Measurements from ENCODE around the gene EMC8.
"Not testable (repeated sequence)": the region's sequence is repeated elsewhere in the genome, so short reads cannot be mapped to it uniquely, and the experiment has no call there.

The EMC8 gene

DNA sequence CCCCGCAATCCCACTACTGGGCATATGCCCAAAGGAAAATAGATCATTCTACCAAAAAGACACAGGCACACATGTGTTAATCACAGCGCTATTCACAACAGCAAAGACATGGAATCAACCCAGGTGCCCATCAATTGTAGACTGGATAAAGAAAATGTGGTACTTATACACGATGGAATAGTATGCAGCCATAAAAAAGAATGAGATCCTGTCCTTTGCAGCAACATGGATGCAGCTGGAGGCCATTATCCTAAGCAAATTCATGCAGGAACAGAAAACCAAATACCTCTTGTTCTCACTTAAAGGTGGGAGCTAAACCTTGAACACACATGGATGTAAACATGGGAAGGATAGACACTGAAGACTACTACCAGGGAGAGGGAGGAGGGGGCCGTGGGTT is 38.3 kb upstream of the EMC8 start:
- not testable (repeated sequence) for H3K36me3 ChIP-seq (ENCODE audit: control insufficient read depth in 1 of 2, insufficient read depth in 2 of 2, low read length in 2 of 2)

DNA sequence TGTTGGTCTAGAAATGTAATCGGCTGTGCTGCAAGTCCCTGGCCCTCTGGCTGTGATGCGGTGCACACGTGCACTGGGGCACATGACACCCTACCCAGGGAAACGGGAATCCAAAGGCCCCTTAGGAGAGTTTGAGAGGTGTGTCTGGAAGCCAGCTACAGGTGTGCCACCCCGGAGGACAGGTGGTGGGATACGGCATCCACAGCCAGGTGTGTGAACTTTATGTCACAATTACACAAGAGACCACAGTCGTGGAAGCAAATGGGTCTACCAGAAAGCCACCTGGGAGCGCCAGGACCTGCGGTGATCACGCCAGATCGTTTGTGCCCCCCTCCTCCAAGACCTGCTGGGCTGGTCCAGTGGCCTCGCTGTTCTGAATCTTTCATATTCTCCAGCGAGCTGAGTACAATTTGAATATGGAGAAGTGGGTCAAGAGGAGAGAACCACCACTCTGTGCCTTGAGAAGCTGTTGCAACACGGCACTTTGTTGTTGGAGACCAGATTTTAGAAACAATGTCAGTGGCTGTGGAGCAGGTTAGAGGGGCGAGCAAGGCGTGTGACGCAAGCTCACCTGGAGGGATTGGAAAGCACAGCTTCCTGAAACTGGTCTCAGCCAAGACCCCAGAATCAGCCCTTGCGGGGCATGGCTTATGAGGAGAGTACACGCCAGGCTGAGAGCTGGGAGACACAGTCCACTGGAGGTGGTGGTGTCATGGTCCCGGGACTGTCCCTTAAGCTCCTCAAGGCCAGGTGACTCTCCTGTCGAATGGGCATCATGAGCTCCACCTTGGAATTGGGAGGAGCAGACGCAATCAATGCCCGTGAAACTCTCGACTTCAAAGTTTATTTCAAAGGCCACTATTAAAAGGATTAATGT is 37.6 kb upstream of the EMC8 start:
- Histone ChIP-seq H3K79me1 (ENCODE audit: low read length) (no peaks in the 10 kb centered on the region), H3K18ac (ENCODE audit: low read length) (no peak overlapping the region), H4K91ac (ENCODE audit: low read depth, low read length) (no peak overlapping the region), H3K4me2 (ENCODE audit: low read length) (no peak overlapping the region), H2BK5ac (ENCODE audit: low read depth, low read length, poor library complexity) (no peak overlapping the region), H2BK12ac (ENCODE audit: low read length) (no peak overlapping the region), H3K4me1 (ENCODE audit: control insufficient read depth in 1 of 2, insufficient read depth in 2 of 2, low read length in 2 of 2) (peaks cover 3 to 6% of the 10 kb centered on the region in 2 experiments), H3K9me3 (ENCODE audit: insufficient read depth, low read depth, low read length) (peaks cover 9% of the 10 kb centered on the region), H3K23ac (ENCODE audit: low read length) (no peak overlapping the region), H3K4me3 (ENCODE audit: low read depth, low read length) (no peak overlapping the region), H3K27ac (ENCODE audit: low read depth, low read length) (no peak overlapping the region), H2AFZ (ENCODE audit: insufficient read depth, low read length, poor library complexity) (no peak overlapping the region), H4K12ac (ENCODE audit: low read depth, low read length) (peak overlapping the region; percentile 19), H3K9ac (ENCODE audit: low read length) (no peak overlapping the region), H3K79me2 (ENCODE audit: control insufficient read depth, insufficient read depth, low read length, poor library complexity) (no peaks in the 10 kb centered on the region), H2AK5ac (ENCODE audit: low read length) (no peak overlapping the region), H3K14ac (ENCODE audit: low read length) (no peak overlapping the region), H4K8ac (ENCODE audit: low read depth, low read length) (no peak overlapping the region), H3K4ac (ENCODE audit: low read depth, low read length) (no peak overlapping the region), H2BK120ac (ENCODE audit: insufficient read depth, low read length, poor library complexity) (no peak overlapping the region), H3K27me3 (ENCODE audit: insufficient read depth, low read length) (no peaks in the 10 kb centered on the region), H3K36me3 (ENCODE audit: control insufficient read depth in 1 of 2, insufficient read depth in 2 of 2, low read length in 2 of 2) (no peaks in the 10 kb centered on the region)
- WGBS (ENCODE audit: extremely low coverage, insufficient coverage, insufficient read length), result no CpG with 5 or more reads among the region's 24 CpGs
- DNase-seq, result no peak

More for the DNA sequence above, 38.3 kb upstream of the EMC8 start:
- not testable (repeated sequence) for H3K27me3 ChIP-seq (ENCODE audit: insufficient read depth, low read length); H3K4me1 ChIP-seq (ENCODE audit: control insufficient read depth in 1 of 2, insufficient read depth in 2 of 2, low read length in 2 of 2); H3K18ac ChIP-seq (ENCODE audit: low read length); H2AFZ ChIP-seq (ENCODE audit: insufficient read depth, low read length, poor library complexity); H3K9ac ChIP-seq (ENCODE audit: low read length); H3K4ac ChIP-seq (ENCODE audit: low read depth, low read length); H2AK5ac ChIP-seq (ENCODE audit: low read length); H3K79me2 ChIP-seq (ENCODE audit: control insufficient read depth, insufficient read depth, low read length, poor library complexity); H4K12ac ChIP-seq (ENCODE audit: low read depth, low read length); H2BK12ac ChIP-seq (ENCODE audit: low read length); H4K8ac ChIP-seq (ENCODE audit: low read depth, low read length); H3K4me2 ChIP-seq (ENCODE audit: low read length); H3K4me3 ChIP-seq (ENCODE audit: low read depth, low read length); H2BK120ac ChIP-seq (ENCODE audit: insufficient read depth, low read length, poor library complexity); H3K27ac ChIP-seq (ENCODE audit: low read depth, low read length); H3K23ac ChIP-seq (ENCODE audit: low read length); DNase-seq; H3K14ac ChIP-seq (ENCODE audit: low read length); H2BK5ac ChIP-seq (ENCODE audit: low read depth, low read length, poor library complexity); H3K79me1 ChIP-seq (ENCODE audit: low read length); H4K91ac ChIP-seq (ENCODE audit: low read depth, low read length)
- peaks cover 10% of the 10 kb centered on the region for H3K9me3 ChIP-seq (ENCODE audit: insufficient read depth, low read depth, low read length)
- no CpG with 5 or more reads among the region's 4 CpGs for WGBS (ENCODE audit: extremely low coverage, insufficient coverage, insufficient read length)

DNA sequence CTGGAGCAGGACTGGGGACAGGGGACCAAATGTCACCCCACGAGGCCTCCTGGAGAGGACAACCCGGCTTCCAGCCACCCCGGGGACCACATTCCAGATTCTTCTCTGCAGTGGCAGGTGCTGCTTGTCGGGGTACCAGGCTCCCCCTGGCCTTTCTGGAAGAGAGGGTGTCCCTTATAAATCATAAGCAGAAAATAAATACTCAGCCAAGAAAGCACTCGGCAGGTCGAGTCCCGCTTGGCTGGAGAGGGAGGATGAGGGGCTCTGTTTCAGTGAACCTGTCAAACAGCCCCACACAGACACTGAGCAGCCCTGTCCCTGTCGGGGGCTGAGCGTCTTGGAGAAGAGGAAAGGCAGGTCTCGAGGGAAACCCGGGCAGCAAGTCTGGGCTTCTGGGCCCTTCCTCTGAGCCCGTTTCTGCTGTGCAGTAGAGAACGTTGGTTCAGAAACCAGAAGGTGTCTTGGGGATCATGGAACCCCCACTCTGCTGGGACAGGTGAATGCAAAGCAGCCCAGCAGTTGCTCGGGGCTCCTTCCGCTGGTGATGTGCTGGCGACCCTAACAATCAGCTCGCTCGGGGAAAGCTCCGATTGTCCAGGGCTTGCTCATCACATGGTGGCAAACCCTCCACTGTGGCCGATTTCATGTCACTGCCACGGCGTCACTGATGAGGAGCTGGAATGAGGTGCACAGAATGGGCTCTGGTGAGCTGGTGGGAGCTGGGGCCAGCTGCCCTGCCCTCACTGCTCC is 36.8 kb upstream of the EMC8 start:
- H3K4me3 ChIP-seq (ENCODE audit: low read depth, low read length), result no peak overlapping the region
- H2BK5ac ChIP-seq (ENCODE audit: low read depth, low read length, poor library complexity), result no peak overlapping the region
- no peaks in the 10 kb centered on the region for H3K79me2 ChIP-seq (ENCODE audit: control insufficient read depth, insufficient read depth, low read length, poor library complexity)
- no peak overlapping the region for H2AK5ac ChIP-seq (ENCODE audit: low read length)
- H3K4ac ChIP-seq (ENCODE audit: low read depth, low read length), result no peak overlapping the region
- peaks cover 9% of the 10 kb centered on the region for H3K9me3 ChIP-seq (ENCODE audit: insufficient read depth, low read depth, low read length)
- no peaks in the 10 kb centered on the region for H3K36me3 ChIP-seq (ENCODE audit: control insufficient read depth in 1 of 2, insufficient read depth in 2 of 2, low read length in 2 of 2)
- no peak overlapping the region for H4K8ac ChIP-seq (ENCODE audit: low read depth, low read length)
- DNase-seq, result no peak
- no peak overlapping the region for H3K23ac ChIP-seq (ENCODE audit: low read length)
- H3K27me3 ChIP-seq (ENCODE audit: insufficient read depth, low read length), result no peaks in the 10 kb centered on the region
- no peak overlapping the region for H3K4me2 ChIP-seq (ENCODE audit: low read length)
- no CpG with 5 or more reads among the region's 22 CpGs for WGBS (ENCODE audit: extremely low coverage, insufficient coverage, insufficient read length)
- no peak overlapping the region for H2BK12ac ChIP-seq (ENCODE audit: low read length)
- no peak overlapping the region for H3K9ac ChIP-seq (ENCODE audit: low read length)
- H2AFZ ChIP-seq (ENCODE audit: insufficient read depth, low read length, poor library complexity), result no peak overlapping the region
- H3K4me1 ChIP-seq (ENCODE audit: control insufficient read depth in 1 of 2, insufficient read depth in 2 of 2, low read length in 2 of 2), result peaks cover 3 to 6% of the 10 kb centered on the region in 2 experiments
- H3K14ac ChIP-seq (ENCODE audit: low read length), result no peak overlapping the region
- no peak overlapping the region for H3K18ac ChIP-seq (ENCODE audit: low read length)
- no peak overlapping the region for H2BK120ac ChIP-seq (ENCODE audit: insufficient read depth, low read length, poor library complexity)
- peak overlapping the region; percentile 19 for H4K12ac ChIP-seq (ENCODE audit: low read depth, low read length)
- no peaks in the 10 kb centered on the region for H3K79me1 ChIP-seq (ENCODE audit: low read length)
- H3K27ac ChIP-seq (ENCODE audit: low read depth, low read length), result no peak overlapping the region
- H4K91ac ChIP-seq (ENCODE audit: low read depth, low read length), result no peak overlapping the region

DNA sequence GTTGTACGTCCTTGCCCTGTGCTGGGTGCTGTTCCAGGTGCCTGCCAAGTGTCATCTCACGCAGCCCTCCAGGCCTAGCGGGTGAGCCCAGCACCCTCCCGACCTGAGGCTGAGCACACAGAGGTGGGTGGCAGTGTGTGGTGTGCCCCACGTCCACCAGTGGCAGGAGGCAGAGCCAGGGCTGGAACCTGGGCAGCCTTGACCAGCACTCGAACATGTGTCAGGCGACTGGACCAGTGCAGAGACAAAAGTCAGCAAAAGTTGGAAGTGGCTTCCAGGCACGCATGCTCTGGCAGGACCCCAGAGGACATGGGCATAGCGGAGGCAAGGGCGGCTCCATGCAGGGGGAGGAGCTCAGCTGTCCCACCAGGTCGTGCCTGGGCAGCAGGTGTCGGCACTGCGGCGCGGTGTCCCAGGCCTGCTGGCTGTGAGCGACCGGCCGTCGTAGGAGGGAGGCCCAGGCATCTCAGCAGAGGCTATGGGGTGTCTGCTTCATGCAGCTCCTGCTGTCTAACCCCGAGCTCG is 35.9 kb upstream of the EMC8 start:
- H3K36me3 ChIP-seq (ENCODE audit: control insufficient read depth in 1 of 2, insufficient read depth in 2 of 2, low read length in 2 of 2), result no peaks in the 10 kb centered on the region
- no peak overlapping the region for H3K4ac ChIP-seq (ENCODE audit: low read depth, low read length)
- no peak overlapping the region for H4K8ac ChIP-seq (ENCODE audit: low read depth, low read length)
- H3K23ac ChIP-seq (ENCODE audit: low read length), result no peak overlapping the region
- no peaks in the 10 kb centered on the region for H3K27me3 ChIP-seq (ENCODE audit: insufficient read depth, low read length)
- H3K9me3 ChIP-seq (ENCODE audit: insufficient read depth, low read depth, low read length), result peaks cover 9% of the 10 kb centered on the region
- H4K12ac ChIP-seq (ENCODE audit: low read depth, low read length), result no peak overlapping the region
- H3K14ac ChIP-seq (ENCODE audit: low read length), result no peak overlapping the region
- H2BK5ac ChIP-seq (ENCODE audit: low read depth, low read length, poor library complexity), result no peak overlapping the region
- peaks cover 3 to 6% of the 10 kb centered on the region in 2 experiments for H3K4me1 ChIP-seq (ENCODE audit: control insufficient read depth in 1 of 2, insufficient read depth in 2 of 2, low read length in 2 of 2)
- DNase-seq, result no peak
- H4K91ac ChIP-seq (ENCODE audit: low read depth, low read length), result no peak overlapping the region
- no peak overlapping the region for H3K18ac ChIP-seq (ENCODE audit: low read length)
- H2AK5ac ChIP-seq (ENCODE audit: low read length), result no peak overlapping the region
- H3K79me2 ChIP-seq (ENCODE audit: control insufficient read depth, insufficient read depth, low read length, poor library complexity), result no peaks in the 10 kb centered on the region
- H3K4me3 ChIP-seq (ENCODE audit: low read depth, low read length), result no peak overlapping the region
- no peak overlapping the region for H3K4me2 ChIP-seq (ENCODE audit: low read length)
- WGBS (ENCODE audit: extremely low coverage, insufficient coverage, insufficient read length), result no CpG with 5 or more reads among the region's 21 CpGs
- H2BK12ac ChIP-seq (ENCODE audit: low read length), result no peak overlapping the region
- no peak overlapping the region for H2AFZ ChIP-seq (ENCODE audit: insufficient read depth, low read length, poor library complexity)
- no peak overlapping the region for H3K9ac ChIP-seq (ENCODE audit: low read length)
- H2BK120ac ChIP-seq (ENCODE audit: insufficient read depth, low read length, poor library complexity), result no peak overlapping the region
- H3K27ac ChIP-seq (ENCODE audit: low read depth, low read length), result no peak overlapping the region
- H3K79me1 ChIP-seq (ENCODE audit: low read length), result no peaks in the 10 kb centered on the region

Measured in trophoblast cell (in vitro differentiated cells and primary cell).